B cell (primary cell): ENCODE data around the gene ITGB2. TPM values are rescaled to one million over a fixed set of nuclear protein-coding genes. Genes with fewer than 3 reads are reported as not detected.

Source experiments
- ATAC-seq: fragments of 200-7000 bp; cut with Tn5 transposase; one replicate; pipeline ENCODE4 v1.10.0; 2021; ENCODE audit warnings: low read depth, mild to moderate bottlenecking, moderate number of reproducible peaks, moderate library complexity
- CTCF ChIA-PET: fragments of 350-600 bp; sonication (Branson Sonifier 250); formaldehyde crosslinking; loops from one replicate; lab custom pipeline; 2021; ENCODE audit warnings: antibody characterized with exemption, inconsistent platforms; lab: Charles Lee
- POLR2A ChIA-PET: fragments of 350-600 bp; sonication (Branson Sonifier 250); formaldehyde crosslinking; loops from one replicate; lab custom pipeline; 2021; ENCODE audit warnings: antibody characterized with exemption; lab: Charles Lee
- DNase-seq: peaks from one replicate; pipeline ENCODE4 v3.0.0; 2013
- H2AFZ ChIP-seq: 2 replicates; pipeline ENCODE4 v1.6.1; 2012; ENCODE audit warnings: mild to moderate bottlenecking, low read depth, low read length; ENCODE audit not compliant: insufficient read depth, poor library complexity, severe bottlenecking
- H3K27ac ChIP-seq, 2 donors: 1 replicate in 1 of 2; 2 replicates in 1 of 2; pipeline ENCODE4 v1.5.1; 2012 to 2013; ENCODE audit warnings: low read length in 2 of 2, mild to moderate bottlenecking in 2 of 2, moderate library complexity in 1 of 2
- H3K27me3 ChIP-seq, 4 experiments: fragments of 200-600 bp in 1 of 4; sonication (generic) in 1 of 4; replicated peaks in 1 of 4; 1 replicate in 2 of 4; 2 replicates in 2 of 4; pipeline versions ENCODE4 v1.6.1 to v1.7.0; 2013 to 2016; ENCODE audit warnings: low read length in 3 of 4, mild to moderate bottlenecking in 2 of 4, mixed read lengths in 1 of 4, moderate library complexity in 1 of 4; ENCODE audit not compliant: insufficient read depth in 4 of 4, control insufficient read depth in 3 of 4; ENCODE audit errors: control extremely low read depth in 1 of 4
- H3K36me3 ChIP-seq, 2 experiments: replicated peaks in 1 of 2; 1 replicate in 1 of 2; 2 replicates in 1 of 2; pipeline versions ENCODE4 v1.6.1 to v1.7.1; 2013; ENCODE audit warnings: low read length in 1 of 2; ENCODE audit not compliant: insufficient read depth in 2 of 2, control insufficient read depth in 1 of 2; ENCODE audit errors: control extremely low read depth in 1 of 2, extremely low read depth in 1 of 2
- H3K4me1 ChIP-seq, 2 donors: fragments of 200-600 bp in 1 of 2; sonication (generic) in 1 of 2; 1 replicate in 1 of 2; 2 replicates in 1 of 2; pipeline versions ENCODE4 v1.5.1 to v1.6.1; 2013 to 2017; ENCODE audit warnings: low read length in 2 of 2; ENCODE audit not compliant: control insufficient read depth in 2 of 2, insufficient read depth in 2 of 2
- H3K4me2 ChIP-seq: replicated peaks from 2 replicates; pipeline ENCODE3; 2012; ENCODE audit warnings: mild to moderate bottlenecking, low read depth, low read length; ENCODE audit not compliant: poor library complexity, severe bottlenecking
- H3K4me3 ChIP-seq, 5 experiments: fragments of 200-600 bp in 1 of 5; sonication (generic) in 1 of 5; 1 replicate in 3 of 5; 2 replicates in 2 of 5; pipeline versions ENCODE4 v1.5.1 to v1.7.0; 2011 to 2016; ENCODE audit warnings: low read length in 4 of 5, mild to moderate bottlenecking in 4 of 5, low read depth in 2 of 5, control low read depth in 1 of 5, moderate library complexity in 1 of 5; ENCODE audit not compliant: insufficient read depth in 1 of 5; ENCODE audit errors: control extremely low read depth in 1 of 5, extremely low read depth in 1 of 5
- H3K79me2 ChIP-seq: fragments of 200-600 bp; sonication (generic); one replicate; pipeline ENCODE4 v1.6.0; 2016; ENCODE audit warnings: low read length; ENCODE audit not compliant: control insufficient read depth, insufficient read depth
- H3K9ac ChIP-seq: fragments of 200-600 bp; sonication (generic); 2 replicates; pipeline ENCODE4 v1.6.1; 2017; ENCODE audit warnings: mild to moderate bottlenecking, low read length, moderate library complexity
- H3K9me3 ChIP-seq, 3 donors: one replicate each; pipeline versions ENCODE4 v1.6.1 to v1.7.1; 2013; ENCODE audit warnings: low read length in 2 of 3; ENCODE audit not compliant: control insufficient read depth in 2 of 3, insufficient read depth in 1 of 3; ENCODE audit errors: control extremely low read depth in 1 of 3
- H4K20me1 ChIP-seq: 2 replicates; pipeline ENCODE4 v1.6.0; 2012; ENCODE audit warnings: mild to moderate bottlenecking, low read length; ENCODE audit not compliant: insufficient read depth, control insufficient read depth, poor library complexity, severe bottlenecking
- H3K27ac Mint-ChIP-seq: one replicate; pipeline ENCODE4 v1.8.0; 2021; ENCODE audit warnings: mixed read lengths
- H3K27me3 Mint-ChIP-seq: one replicate; pipeline ENCODE4 v1.8.0; 2021; ENCODE audit warnings: mixed read lengths
- H3K4me1 Mint-ChIP-seq: one replicate; pipeline ENCODE4 v1.8.0; 2021; ENCODE audit warnings: mixed read lengths
- H3K4me3 Mint-ChIP-seq: one replicate; pipeline ENCODE4 v1.8.0; 2021; ENCODE audit warnings: mixed read lengths
- H3K9me3 Mint-ChIP-seq: one replicate; pipeline ENCODE4 v1.8.0; 2022; ENCODE audit warnings: mixed read lengths; ENCODE audit not compliant: insufficient read depth
- EZH2 ChIP-seq: IDR thresholded peaks from 2 replicates; pipeline ENCODE4 v1.6.1; 2012; ENCODE audit warnings: borderline replicate concordance, low read depth, mild to moderate bottlenecking, moderate library complexity, low read length; ENCODE audit not compliant: insufficient read depth, poor library complexity, severe bottlenecking
- WGBS: methylation state at CpG from one replicate; pipeline ENCODE4 v1.1.5; 2013; ENCODE audit warnings: missing lambda C conversion rate; ENCODE audit not compliant: insufficient coverage; 5-methylcytosine and 5-hydroxymethylcytosine counted together
- intact Hi-C: fragments of 100-400 bp; cut with micrococcal nuclease; formaldehyde crosslinking; loops from one replicate; pipeline ENCODE4 v1.10.0; 2022
- polyA plus RNA-seq: library from polyadenylated mRNA; depleted of rRNA; stranded (reverse); fragments of >200 nt; gene quantifications from 2 replicates; pipeline ENCODE4 v1.2.3, GENCODE V29; 2012
- total RNA-seq, 2 donors: library from RNA; stranded (reverse); fragments of 120-200 nt in 1 of 2; gene quantifications; 1 replicate in 1 of 2; 2 replicates in 1 of 2; pipeline versions ENCODE4 v1.2.3 to v1.2.4, GENCODE V29; 2013 to 2022
- TF ChIP-seq, protein P1 (sequence below): fragments of 200-600 bp; IDR thresholded peaks from one replicate; pipeline ENCODE4 v1.8.0; 2022; ENCODE audit warnings: antibody characterized with exemption, mild to moderate bottlenecking

The ITGB2 gene
- total and polyA plus RNA-seq, 2 donors (not counting 1 experiment from before 2014, with no cell fraction given), result 102 to 368 TPM

DNA sequence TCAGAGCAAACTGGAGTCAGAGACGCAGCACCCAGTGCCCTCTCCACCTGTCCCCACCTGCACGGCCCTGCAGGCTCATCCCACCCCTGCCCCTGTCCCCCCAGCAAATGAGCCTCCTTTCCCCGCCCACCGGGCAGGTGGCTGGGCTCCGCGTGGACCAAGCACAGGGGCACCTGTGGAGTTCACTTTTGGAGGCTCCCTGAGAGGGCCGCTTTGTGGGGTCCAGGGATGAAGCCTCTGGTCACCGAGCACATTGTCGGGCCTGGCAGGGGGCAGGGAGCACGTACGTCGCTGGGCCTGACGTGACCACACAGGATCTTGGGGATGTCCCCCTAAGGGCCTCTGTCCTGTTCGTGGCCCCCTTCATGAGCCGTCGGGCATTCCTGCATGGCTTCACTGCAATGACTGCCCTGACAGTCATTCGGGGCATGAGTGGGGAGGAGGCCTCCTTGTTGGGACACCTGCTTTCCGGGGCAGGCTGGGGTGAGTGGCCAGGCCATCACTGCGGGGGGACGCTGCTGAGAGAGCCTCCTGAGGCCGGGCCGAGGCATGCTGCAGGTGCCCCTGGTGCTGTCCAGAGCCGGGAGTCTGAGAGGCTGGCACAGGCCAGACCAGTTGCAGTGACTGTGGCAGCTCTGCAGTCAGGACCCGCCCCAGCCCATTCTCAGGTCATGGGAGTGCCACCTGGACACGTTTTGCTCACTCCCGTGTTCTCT is 38.8 kb upstream of the ITGB2 start:
- peaks cover 60% of the 10 kb centered on the region for H3K79me2 ChIP-seq
- intact Hi-C loops, result no loop called here
- H3K9ac ChIP-seq, result no peak overlapping the region

More for the DNA sequence above, 38.8 kb upstream of the ITGB2 start:
- Histone ChIP-seq H3K4me2 (no peak overlapping the region), H3K27me3 (no peaks in the 10 kb centered on the region), H4K20me1 (peaks cover 56% of the 10 kb centered on the region), H3K9me3 (no peaks in the 10 kb centered on the region), H3K4me1 (no peaks in the 10 kb centered on the region), H2AFZ (no peak overlapping the region), H3K4me3 (no peak overlapping the region), H3K36me3 (peaks cover 0 to 44% of the 10 kb centered on the region in 2 experiments), H3K27ac (no peak overlapping the region)
- CTCF ChIA-PET, result interaction anchor here (9.6 kb wide), 1 partner anchor 179 kb away, joined by 62 read pairs; no protein-coding TSS in a partner anchor
- ATAC-seq, result no peak
- Mint-ChIP-seq H3K27ac (no peak overlapping the region), H3K27me3 (no peaks in the 10 kb centered on the region), H3K9me3 (no peaks in the 10 kb centered on the region), H3K4me3 (no peak overlapping the region), H3K4me1 (peaks cover 3% of the 10 kb centered on the region)
- DNase-seq, result no peak
- POLR2A ChIA-PET, result no interaction called here
- 98% methylated on average over 26 of the region's 26 CpGs for WGBS
- TF ChIP-seq, protein P1, sequence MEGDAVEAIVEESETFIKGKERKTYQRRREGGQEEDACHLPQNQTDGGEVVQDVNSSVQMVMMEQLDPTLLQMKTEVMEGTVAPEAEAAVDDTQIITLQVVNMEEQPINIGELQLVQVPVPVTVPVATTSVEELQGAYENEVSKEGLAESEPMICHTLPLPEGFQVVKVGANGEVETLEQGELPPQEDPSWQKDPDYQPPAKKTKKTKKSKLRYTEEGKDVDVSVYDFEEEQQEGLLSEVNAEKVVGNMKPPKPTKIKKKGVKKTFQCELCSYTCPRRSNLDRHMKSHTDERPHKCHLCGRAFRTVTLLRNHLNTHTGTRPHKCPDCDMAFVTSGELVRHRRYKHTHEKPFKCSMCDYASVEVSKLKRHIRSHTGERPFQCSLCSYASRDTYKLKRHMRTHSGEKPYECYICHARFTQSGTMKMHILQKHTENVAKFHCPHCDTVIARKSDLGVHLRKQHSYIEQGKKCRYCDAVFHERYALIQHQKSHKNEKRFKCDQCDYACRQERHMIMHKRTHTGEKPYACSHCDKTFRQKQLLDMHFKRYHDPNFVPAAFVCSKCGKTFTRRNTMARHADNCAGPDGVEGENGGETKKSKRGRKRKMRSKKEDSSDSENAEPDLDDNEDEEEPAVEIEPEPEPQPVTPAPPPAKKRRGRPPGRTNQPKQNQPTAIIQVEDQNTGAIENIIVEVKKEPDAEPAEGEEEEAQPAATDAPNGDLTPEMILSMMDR, result no peak
- no peak for TF ChIP-seq EZH2
